ENCODE results near the gene PAPPA2.
A peak's percentile ranks its signal among the peaks of the same experiment; 100 is the strongest.

The PAPPA2 gene

GRCh38 chr1:176857632-176858031, 394.7 kb downstream of the PAPPA2 start:
- H3K4me3 ChIP-seq (ENCODE audit: low read length): no peak overlapping the region
- TF ChIP-seq CTCF (conservative IDR thresholded peaks at IDR 0.05; ENCODE audit: low read length): no peak
- DNase-seq (ENCODE audit: low read depth): peak; percentile 15

- TF ChIP-seq CTCF (conservative IDR thresholded peaks at IDR 0.05; ENCODE audit: low read length): no peak
- no peak overlapping the region for H3K4me3 ChIP-seq (ENCODE audit: low read length)
- DNase-seq (ENCODE audit: low read depth): no peak
These were observed 395.5 kb downstream of the PAPPA2 start for GRCh38 chr1:176858433-176858916.

- no peak for DNase-seq (ENCODE audit: low read depth)
- no peak for TF ChIP-seq CTCF (conservative IDR thresholded peaks at IDR 0.05; ENCODE audit: low read length)
- H3K4me3 ChIP-seq (ENCODE audit: low read length): no peak overlapping the region
These were observed 400.6 kb downstream of the PAPPA2 start for GRCh38 chr1:176863613-176864012.

- no peak for TF ChIP-seq CTCF (conservative IDR thresholded peaks at IDR 0.05; ENCODE audit: low read length)
- H3K4me3 ChIP-seq (ENCODE audit: low read length): no peak overlapping the region
- DNase-seq (ENCODE audit: low read depth): no peak
These were observed 401.2 kb downstream of the PAPPA2 start for GRCh38 chr1:176864211-176864610.

GRCh38 chr1:176866011-176866714, 403.2 kb downstream of the PAPPA2 start:
- peak; percentile 64 for DNase-seq (ENCODE audit: low read depth)
- H3K4me3 ChIP-seq (ENCODE audit: low read length): no peak overlapping the region
- no peak for TF ChIP-seq CTCF (conservative IDR thresholded peaks at IDR 0.05; ENCODE audit: low read length)

GRCh38 chr1:176869577-176869976, 406.6 kb downstream of the PAPPA2 start:
- no peak overlapping the region for H3K4me3 ChIP-seq (ENCODE audit: low read length)
- no peak for TF ChIP-seq CTCF (conservative IDR thresholded peaks at IDR 0.05; ENCODE audit: low read length)
- DNase-seq (ENCODE audit: low read depth): no peak

GRCh38 chr1:176876966-176877515, 414.1 kb downstream of the PAPPA2 start:
- DNase-seq (ENCODE audit: low read depth): no peak
- no peak for TF ChIP-seq CTCF (conservative IDR thresholded peaks at IDR 0.05; ENCODE audit: low read length)
- no peak overlapping the region for H3K4me3 ChIP-seq (ENCODE audit: low read length)

Measured in AG10803 (cell line).